ENCODE results near the gene LRMDA.

DNA sequence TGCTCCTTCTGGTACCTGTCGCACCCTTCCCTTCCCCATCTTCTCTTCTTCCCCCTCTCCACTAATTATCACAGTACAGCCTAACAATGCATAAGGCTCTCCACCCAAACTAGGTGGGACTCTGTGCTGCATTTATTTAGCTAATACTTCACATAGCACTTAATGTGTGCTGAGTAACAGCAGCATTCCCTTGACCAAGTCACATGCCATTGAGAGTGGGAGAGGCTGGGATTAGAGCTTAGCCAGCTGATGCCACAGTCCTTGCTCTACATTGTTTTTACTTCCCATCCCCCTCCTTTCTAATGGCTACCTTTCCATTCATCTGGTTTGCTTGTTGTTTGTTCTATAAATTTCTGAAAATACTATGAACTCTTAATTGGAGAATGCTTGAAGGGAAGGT, 426.9 kb downstream of the LRMDA start:
- TF ChIP-seq CTCF (conservative IDR thresholded peaks at IDR 0.05; ENCODE audit: low read length): no peak
- no peak for TF ChIP-seq EZH2phosphoT487 (IDR thresholded peaks at IDR 0.05; ENCODE audit: borderline replicate concordance, low read depth, low read length)

All from OCI-LY7 (cell line).